Right lobe of liver (tissue), 6 donors: ENCODE results near the gene HLA-E. TPM values are rescaled to one million over a fixed set of nuclear protein-coding genes. Genes with fewer than 3 reads are reported as not detected.

Source experiments
- ATAC-seq, 4 donors: fragments of 200-7000 bp; cut with Tn5 transposase; one replicate each; pipeline ENCODE4 v1.9.1; 2020; ENCODE audit warnings: mild to moderate bottlenecking in 4 of 4, moderate library complexity in 4 of 4
- DNase-seq, 3 donors: peaks; one replicate each; pipeline ENCODE4 v3.0.0-alpha.2; 2020
- H3K27ac ChIP-seq, 3 donors: fragments of 200-600 bp; one replicate each; pipeline ENCODE4 v1.8.0; 2022
- H3K27me3 ChIP-seq, 2 donors: fragments of 200-600 bp; one replicate each; pipeline ENCODE4 v1.8.0; 2022
- H3K36me3 ChIP-seq, 4 donors: fragments of 200-600 bp; sonication (generic) in 1 of 4; one replicate each; pipeline versions ENCODE4 v1.5.1 to v1.8.0; 2017 to 2022; ENCODE audit warnings: control low read depth in 1 of 4
- H3K4me1 ChIP-seq, 4 donors: fragments of 200-600 bp; sonication (generic) in 1 of 4; one replicate each; pipeline versions ENCODE4 v1.5.1 to v1.8.0; 2017 to 2022; ENCODE audit warnings: control low read depth in 1 of 4
- H3K4me3 ChIP-seq, 3 donors: fragments of 200-600 bp; one replicate each; pipeline ENCODE4 v1.8.0; 2022
- H3K9me3 ChIP-seq, 4 donors: fragments of 200-600 bp; sonication (generic) in 1 of 4; one replicate each; pipeline versions ENCODE4 v1.5.1 to v1.8.0; 2017 to 2022; ENCODE audit warnings: control low read depth in 1 of 4
- CTCF ChIP-seq, 4 donors: fragments of 200-600 bp in 3 of 4; fragments of 450-650 bp in 1 of 4; IDR thresholded peaks; one replicate each; pipeline versions ENCODE4 v1.5.1 to v1.8.0; 2016 to 2022; ENCODE audit warnings: antibody characterized with exemption in 4 of 4, mild to moderate bottlenecking in 2 of 4
- POLR2A ChIP-seq: fragments of 450-650 bp; IDR thresholded peaks from one replicate; pipeline ENCODE4 v1.6.1; 2017; ENCODE audit warnings: antibody characterized with exemption, mild to moderate bottlenecking
- WGBS: methylation state at CpG from one replicate; pipeline ENCODE4 v1.1.6; 2018; ENCODE audit warnings: low coverage, low lambda C conversion rate; ENCODE audit not compliant: insufficient coverage; ENCODE audit errors: missing lambda C conversion rate; 5-methylcytosine and 5-hydroxymethylcytosine counted together
- intact Hi-C, 2 donors: fragments of 100-400 bp; cut with DNase I; formaldehyde crosslinking; loops; one replicate each; pipeline versions ENCODE4 v1.11.2 to v1.14.1; 2022
- total RNA-seq, 6 experiments: library from RNA; depleted of rRNA in 2 of 6; stranded (reverse); fragments of >200 nt in 2 of 6; fragmentation: NEBNext Ultra II Directional in 3 of 6; extraction: Animal tissue kit (Norgen Biotek cat#: 25700) in 3 of 6; gene quantifications; one replicate each; pipeline versions ENCODE4 v1.1.0 to v1.2.4, GENCODE V29; 2016 to 2023
- donor health status: DM: no; HTN: yes; CAD: no.
- donor health status: DM: no; HTN: no; CAD: no.
- donor health status: DM: no; HTN: no; CAD: no.
- donor health status: DM: no; HTN: yes; CAD: no.
- donor health status: DM: no; HTN: yes; CAD: no.

Gene HLA-E
- total RNA-seq, 6 experiments from 2014 or later = 116 to 257 (median 183) TPM

- WGBS = 21% methylated on average over 2 of the region's 2 CpGs
- H3K27me3 ChIP-seq = peaks cover 0 to 20% of the 10 kb centered on the region in 2 donors
- no peak for ATAC-seq
- peaks cover 0 to 3% (median 0%) of the 10 kb centered on the region in 4 donors for H3K4me1 ChIP-seq
- DNase-seq = no peak
- no peaks in the 10 kb centered on the region for H3K9me3 ChIP-seq
- H3K36me3 ChIP-seq = no peaks in the 10 kb centered on the region
- H3K4me3 ChIP-seq = no peak overlapping the region
- no peak for TF ChIP-seq POLR2A
- no peak overlapping the region for H3K27ac ChIP-seq
- intact Hi-C loops = no loop called here
These were observed 43.0 kb upstream of the HLA-E start for GRCh38 chr6:30446259-30446658.

GRCh38 chr6:30447237-30447636, 42.1 kb upstream of the HLA-E start:
- peaks cover 0 to 12% of the 10 kb centered on the region in 2 donors for H3K27me3 ChIP-seq
- WGBS = 0% methylated on average over 2 of the region's 2 CpGs
- intact Hi-C loops = no loop called here
- peaks cover 0 to 3% (median 0%) of the 10 kb centered on the region in 4 donors for H3K4me1 ChIP-seq
- TF ChIP-seq POLR2A = no peak
- peak in 1 of 4 donors; percentile 19 for TF ChIP-seq CTCF (IDR thresholded peaks at IDR 0.05)
- H3K36me3 ChIP-seq = no peaks in the 10 kb centered on the region
- ATAC-seq (peak in 3 of 4 donors; percentile 44 to 45 (median 44)), DNase-seq (no peak)
- no peak overlapping the region for H3K4me3 ChIP-seq
- no peak overlapping the region for H3K27ac ChIP-seq
- no peaks in the 10 kb centered on the region for H3K9me3 ChIP-seq

GRCh38 chr6:30450548-30450908, 38.8 kb upstream of the HLA-E start:
- ATAC-seq (no peak), DNase-seq (no peak)
- WGBS = 3% methylated on average over 5 of the region's 9 CpGs
- H3K4me1 ChIP-seq = peaks cover 0 to 3% (median 0%) of the 10 kb centered on the region in 4 donors
- H3K27me3 ChIP-seq = peaks cover 0 to 16% of the 10 kb centered on the region in 2 donors
- H3K4me3 ChIP-seq = no peak overlapping the region
- no peaks in the 10 kb centered on the region for H3K9me3 ChIP-seq
- TF ChIP-seq POLR2A (no peak), CTCF (IDR thresholded peaks at IDR 0.05) (no peak)
- intact Hi-C loops = no loop called here
- no peak overlapping the region for H3K27ac ChIP-seq
- H3K36me3 ChIP-seq = no peaks in the 10 kb centered on the region

GRCh38 chr6:30450909-30451841, 38.1 kb upstream of the HLA-E start:
- no peaks in the 10 kb centered on the region for H3K36me3 ChIP-seq
- H3K9me3 ChIP-seq = no peaks in the 10 kb centered on the region
- DNase-seq = peak in 2 of 3 donors; percentile 55 to 62
- H3K27ac ChIP-seq = no peak overlapping the region
- H3K27me3 ChIP-seq = peaks cover 0 to 16% of the 10 kb centered on the region in 2 donors
- peaks cover 0 to 3% (median 0%) of the 10 kb centered on the region in 4 donors for H3K4me1 ChIP-seq
- ATAC-seq = peak; percentile 49 to 65 (median 58)
- TF ChIP-seq CTCF (IDR thresholded peaks at IDR 0.05) = no peak
- TF ChIP-seq POLR2A = no peak
- 5% methylated on average over 9 of the region's 55 CpGs for WGBS
- peak overlapping the region in 1 of 3 donors; percentile 2 for H3K4me3 ChIP-seq
- intact Hi-C loops = no loop called here
